Epithelial cell of prostate (primary cell): ENCODE data around the gene WAPL.
"Not testable (repeated sequence)": the region's sequence is repeated elsewhere in the genome, so short reads cannot be mapped to it uniquely, and the experiment has no call there.

ENCODE experiments used
- DNase-seq: peaks from one replicate; pipeline ENCODE4 v3.0.0-alpha.2; 2011; ENCODE audit warnings: low read depth, low spot score
- H3K27ac ChIP-seq: fragments of 450-650 bp; 2 replicates; pipeline ENCODE4 v1.5.1; 2017; ENCODE audit warnings: mild to moderate bottlenecking

WAPL gene

GRCh38 chr10:86526606-86527005 is 5.0 kb upstream of the WAPL start:
- no peak for DNase-seq
- H3K27ac ChIP-seq: no peak overlapping the region

- not testable (repeated sequence) for H3K27ac ChIP-seq, DNase-seq
Observed at GRCh38 chr10:86525713-86526112, 4.1 kb upstream of the WAPL start.

GRCh38 chr10:86524225-86524962 is 2.8 kb upstream of the WAPL start:
- no peak for DNase-seq

GRCh38 chr10:86523348-86523747 is 1.8 kb upstream of the WAPL start:
- no peak overlapping the region for H3K27ac ChIP-seq
- DNase-seq: no peak

More at GRCh38 chr10:86524225-86524962, 2.8 kb upstream of the WAPL start:
- H3K27ac ChIP-seq: no peak overlapping the region

- no peak overlapping the region for H3K27ac ChIP-seq
- no peak for DNase-seq
Observed at GRCh38 chr10:86522510-86522855, 891 bp upstream of the WAPL start.

GRCh38 chr10:86520871-86521677 is 518 bp downstream of the WAPL start:
- H3K27ac ChIP-seq: peak overlapping the region; percentile 82
- no peak for DNase-seq

- no peak overlapping the region for H3K27ac ChIP-seq
- no peak for DNase-seq
Observed at GRCh38 chr10:86518781-86519180, 2.8 kb downstream of the WAPL start.

- DNase-seq: no peak
- H3K27ac ChIP-seq: no peak overlapping the region
Observed at GRCh38 chr10:86512137-86512536, 9.5 kb downstream of the WAPL start.

GRCh38 chr10:86511027-86511865 is 10.3 kb downstream of the WAPL start:
- DNase-seq: no peak
- H3K27ac ChIP-seq: no peak overlapping the region

GRCh38 chr10:86509145-86509544 is 12.4 kb downstream of the WAPL start:
- no peak for DNase-seq
- no peak overlapping the region for H3K27ac ChIP-seq

- H3K27ac ChIP-seq: no peak overlapping the region
Observed at GRCh38 chr10:86508217-86508616, 13.4 kb downstream of the WAPL start.

GRCh38 chr10:86506499-86506898 is 15.1 kb downstream of the WAPL start:
- no peak overlapping the region for H3K27ac ChIP-seq
- no peak for DNase-seq

More at GRCh38 chr10:86508217-86508616, 13.4 kb downstream of the WAPL start:
- DNase-seq: no peak

- DNase-seq: no peak
- no peak overlapping the region for H3K27ac ChIP-seq
Observed at GRCh38 chr10:86506062-86506461, 15.5 kb downstream of the WAPL start.

- H3K27ac ChIP-seq: no peak overlapping the region
- no peak for DNase-seq
Observed at GRCh38 chr10:86504510-86504909, 17.1 kb downstream of the WAPL start.

GRCh38 chr10:86500846-86501245 is 20.7 kb downstream of the WAPL start:
- no peak overlapping the region for H3K27ac ChIP-seq
- no peak for DNase-seq

GRCh38 chr10:86498598-86498997 is 23.0 kb downstream of the WAPL start:
- no peak for DNase-seq
- H3K27ac ChIP-seq: no peak overlapping the region

GRCh38 chr10:86497621-86498020 is 24.0 kb downstream of the WAPL start:
- DNase-seq: no peak

GRCh38 chr10:86489960-86490612 is 31.5 kb downstream of the WAPL start:
- H3K27ac ChIP-seq: no peak overlapping the region
- DNase-seq: no peak

More at GRCh38 chr10:86497621-86498020, 24.0 kb downstream of the WAPL start:
- no peak overlapping the region for H3K27ac ChIP-seq

GRCh38 chr10:86489071-86489810 is 32.4 kb downstream of the WAPL start:
- H3K27ac ChIP-seq: no peak overlapping the region
- DNase-seq: no peak
